CD4-positive, alpha-beta T cell treated with Interleukin-10 for 1 hour (primary cell): Measurements from ENCODE around the gene BTF3L4.

ENCODE experiments used
- DNase-seq: peaks from one replicate; pipeline ENCODE4 v3.0.0-alpha.2; 2020

BTF3L4 gene

DNA sequence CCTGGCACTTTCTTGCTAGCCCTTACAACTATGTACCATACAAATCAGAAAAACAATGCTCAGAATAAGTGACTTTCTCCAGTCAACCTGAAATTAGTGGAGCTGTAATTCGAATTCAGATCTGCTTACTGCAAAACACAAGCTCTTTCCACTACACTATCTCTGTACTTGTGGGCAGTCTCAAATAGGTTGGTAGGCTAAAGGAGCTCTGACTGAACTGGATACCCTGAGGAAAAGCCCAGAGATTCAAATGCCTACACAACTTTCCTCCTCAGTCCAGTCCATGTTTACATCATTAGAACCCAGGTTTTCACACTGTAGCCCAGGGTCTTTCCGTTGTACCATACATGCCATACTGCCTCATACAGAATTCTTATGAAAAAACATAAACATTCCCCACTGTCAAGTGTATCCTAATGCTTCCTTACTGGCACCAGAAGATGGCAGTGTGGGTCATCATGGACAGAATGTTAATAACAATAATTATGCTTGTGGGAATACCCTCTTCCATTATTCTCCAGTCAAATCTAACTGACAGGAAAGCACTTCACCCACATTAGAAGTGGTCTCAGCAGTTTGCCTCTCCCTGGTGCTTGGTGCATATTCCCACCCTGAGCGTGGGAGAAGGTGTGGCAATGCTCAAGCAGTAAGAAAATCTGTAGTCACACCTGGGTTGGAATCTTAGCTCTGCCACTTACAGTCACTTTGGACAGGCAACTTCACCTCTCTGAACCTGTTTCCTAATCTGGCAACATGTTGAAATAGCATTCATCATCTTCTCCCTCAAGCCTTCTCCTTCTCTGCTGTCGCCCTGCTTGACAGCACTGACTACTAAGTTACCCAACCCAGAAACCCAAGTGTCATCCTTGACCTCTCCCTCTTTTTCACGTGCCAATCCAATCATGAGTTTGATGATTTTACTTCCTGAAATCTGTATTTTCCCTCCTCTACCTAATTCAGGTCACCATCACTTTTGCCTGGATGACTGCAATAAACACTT is 71.4 kb downstream of the BTF3L4 start:
- peak; percentile 45 for DNase-seq

DNA sequence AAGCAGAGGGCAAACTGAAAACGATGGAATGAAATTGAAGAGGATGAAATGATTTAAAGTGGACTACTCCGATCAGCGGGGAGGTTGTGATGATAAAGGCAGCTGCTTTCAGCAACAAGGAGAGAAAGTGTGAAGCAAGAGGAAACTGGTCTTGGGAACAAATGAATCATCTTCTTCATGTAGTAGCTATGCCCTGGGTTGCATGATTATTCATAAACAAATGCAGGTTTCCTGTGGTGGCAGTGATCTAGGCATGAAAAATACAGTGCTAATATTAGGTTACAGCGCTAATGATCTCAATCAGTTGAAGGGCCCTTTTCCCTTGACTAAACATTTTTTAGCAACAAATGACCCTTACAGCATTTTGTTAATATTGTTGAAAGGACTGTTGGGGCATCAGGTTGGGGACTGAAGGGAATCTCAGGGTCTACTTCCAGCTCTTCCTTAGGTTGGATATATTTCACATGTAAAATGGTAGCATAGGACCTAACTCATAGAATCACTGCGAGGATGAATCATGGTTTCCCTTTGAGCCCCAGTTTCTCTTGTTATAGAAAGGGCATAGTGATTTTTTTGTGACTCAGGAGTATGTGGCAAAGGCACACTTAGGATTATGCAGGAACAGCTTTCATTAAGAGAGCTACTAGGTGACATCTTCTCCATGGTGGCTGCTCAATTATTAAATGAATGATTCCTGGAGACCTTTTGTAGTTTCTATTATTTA is 83.9 kb downstream of the BTF3L4 start:
- DNase-seq = peak; percentile 34
